ENCODE results near the gene FYCO1. TPM values are rescaled to one million over a fixed set of nuclear protein-coding genes. Genes with fewer than 3 reads are reported as not detected.

Gene FYCO1
- total and polyA plus RNA-seq, 5 donors = 62.7 to 114 (median 85.8) TPM

DNA sequence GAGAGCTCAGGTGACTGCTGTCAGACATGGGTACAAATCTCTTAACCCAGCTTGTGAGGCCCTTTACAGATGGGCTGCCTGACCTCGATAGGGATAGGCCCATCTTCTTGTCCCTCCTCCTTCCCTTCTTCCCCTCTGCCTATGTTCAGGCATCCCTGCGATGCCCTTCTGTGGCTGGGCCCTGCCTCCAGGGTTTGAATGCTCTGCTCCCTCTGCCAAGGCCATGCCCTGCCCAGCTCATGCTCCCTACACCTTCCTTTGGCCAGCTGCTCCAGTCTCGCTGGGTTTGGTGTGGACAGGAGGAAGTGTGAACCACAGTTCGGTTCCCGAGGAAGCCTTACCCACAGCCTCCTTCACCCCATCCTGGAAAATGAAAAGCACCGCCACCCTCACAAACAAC, 4.3 kb downstream of the FYCO1 start:
- DNase-seq (no peak), ATAC-seq (no peak)
- Histone ChIP-seq H3K4me1 (ENCODE audit: control insufficient read depth, insufficient read depth, low read length) (peaks cover 44% of the 10 kb centered on the region), H3K4me3 (ENCODE audit: low read length) (no peak overlapping the region), H3K27me3 (ENCODE audit: control insufficient read depth, insufficient read depth) (no peaks in the 10 kb centered on the region), H3K9me3 (ENCODE audit: control insufficient read depth, low read length) (no peaks in the 10 kb centered on the region), H3K27ac (ENCODE audit: low read length) (peak overlapping the region; percentile 92)
- WGBS = 62% methylated on average over 6 of the region's 6 CpGs
- intact Hi-C loops (cut with DNase I) = no loop called here

DNA sequence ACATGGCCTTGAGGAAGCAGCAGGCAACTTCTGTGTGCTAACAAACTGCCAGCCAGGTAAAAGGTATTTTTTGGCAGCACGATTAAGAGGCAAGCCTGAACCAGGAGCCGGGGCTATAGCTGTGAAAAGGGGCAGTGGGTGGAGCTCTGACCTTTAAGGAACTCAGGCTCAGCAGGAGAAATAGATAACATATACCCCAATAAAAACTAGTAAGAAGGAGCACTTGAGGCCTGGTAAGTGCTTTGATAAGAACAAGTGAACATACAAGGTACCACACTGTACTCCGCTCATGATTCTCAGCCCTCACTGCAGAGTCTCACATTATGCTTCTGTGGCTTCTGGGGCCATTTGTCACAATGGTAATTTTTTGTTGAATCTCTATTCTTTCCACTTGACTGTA, 5.4 kb downstream of the FYCO1 start:
- intact Hi-C loops (cut with DNase I) = no loop called here
- H3K27ac ChIP-seq (ENCODE audit: low read length) = peak overlapping the region; percentile 83
- ATAC-seq (no peak), DNase-seq (no peak)
- no peak overlapping the region for H3K4me3 ChIP-seq (ENCODE audit: low read length)
- no peaks in the 10 kb centered on the region for H3K9me3 ChIP-seq (ENCODE audit: control insufficient read depth, low read length)
- WGBS = 53% methylated on average over 3 of the region's 3 CpGs
- no peaks in the 10 kb centered on the region for H3K27me3 ChIP-seq (ENCODE audit: control insufficient read depth, insufficient read depth)
- peaks cover 44% of the 10 kb centered on the region for H3K4me1 ChIP-seq (ENCODE audit: control insufficient read depth, insufficient read depth, low read length)

DNA sequence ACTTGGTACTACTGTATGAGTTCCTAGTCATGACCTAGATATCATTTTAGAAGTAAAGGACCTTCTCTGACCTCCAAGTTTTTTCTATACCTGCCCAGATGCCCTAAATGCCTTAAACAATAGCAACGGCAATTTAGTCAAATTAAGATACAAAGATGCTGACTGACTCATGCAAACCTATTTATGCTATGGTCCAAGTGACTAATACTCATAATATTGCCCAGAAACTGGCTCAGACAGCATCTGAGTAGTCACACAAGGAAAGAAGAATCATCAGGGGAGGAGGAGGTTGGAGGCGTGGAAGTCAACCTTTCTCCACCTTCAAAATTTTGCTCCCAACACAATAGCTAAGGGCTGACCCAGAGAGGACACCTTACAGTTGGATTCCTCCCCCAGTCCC, 6.8 kb downstream of the FYCO1 start:
- WGBS = 74% methylated on average over 2 of the region's 2 CpGs
- H3K4me3 ChIP-seq (ENCODE audit: low read length) = no peak overlapping the region
- H3K27ac ChIP-seq (ENCODE audit: low read length) = peak overlapping the region; percentile 83
- peaks cover 48% of the 10 kb centered on the region for H3K4me1 ChIP-seq (ENCODE audit: control insufficient read depth, insufficient read depth, low read length)
- H3K27me3 ChIP-seq (ENCODE audit: control insufficient read depth, insufficient read depth) = no peaks in the 10 kb centered on the region
- intact Hi-C loops (cut with DNase I) = no loop called here
- no peak for DNase-seq
- no peak for ATAC-seq
- H3K9me3 ChIP-seq (ENCODE audit: control insufficient read depth, low read length) = no peaks in the 10 kb centered on the region

DNA sequence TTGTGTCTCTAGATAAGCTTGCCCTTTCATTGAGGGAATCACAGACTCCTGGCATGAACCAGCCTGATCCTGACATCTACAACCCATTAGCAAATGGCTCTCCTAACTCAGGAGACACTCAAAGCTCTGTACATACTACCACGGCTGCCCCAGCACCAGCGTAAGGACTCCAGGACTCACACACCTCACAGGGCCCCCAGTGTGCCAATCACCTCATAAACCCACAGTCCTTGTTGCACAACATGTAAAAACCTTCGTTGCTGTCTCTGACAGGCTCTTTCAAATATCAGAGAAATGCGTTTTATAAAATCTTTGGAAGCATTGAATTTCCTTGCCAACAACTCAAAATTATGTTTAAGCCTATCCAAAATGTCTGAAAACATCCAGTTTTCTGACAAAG, 7.3 kb downstream of the FYCO1 start:
- ATAC-seq (no peak), DNase-seq (no peak)
- 63% methylated on average over 4 of the region's 4 CpGs for WGBS

DNA sequence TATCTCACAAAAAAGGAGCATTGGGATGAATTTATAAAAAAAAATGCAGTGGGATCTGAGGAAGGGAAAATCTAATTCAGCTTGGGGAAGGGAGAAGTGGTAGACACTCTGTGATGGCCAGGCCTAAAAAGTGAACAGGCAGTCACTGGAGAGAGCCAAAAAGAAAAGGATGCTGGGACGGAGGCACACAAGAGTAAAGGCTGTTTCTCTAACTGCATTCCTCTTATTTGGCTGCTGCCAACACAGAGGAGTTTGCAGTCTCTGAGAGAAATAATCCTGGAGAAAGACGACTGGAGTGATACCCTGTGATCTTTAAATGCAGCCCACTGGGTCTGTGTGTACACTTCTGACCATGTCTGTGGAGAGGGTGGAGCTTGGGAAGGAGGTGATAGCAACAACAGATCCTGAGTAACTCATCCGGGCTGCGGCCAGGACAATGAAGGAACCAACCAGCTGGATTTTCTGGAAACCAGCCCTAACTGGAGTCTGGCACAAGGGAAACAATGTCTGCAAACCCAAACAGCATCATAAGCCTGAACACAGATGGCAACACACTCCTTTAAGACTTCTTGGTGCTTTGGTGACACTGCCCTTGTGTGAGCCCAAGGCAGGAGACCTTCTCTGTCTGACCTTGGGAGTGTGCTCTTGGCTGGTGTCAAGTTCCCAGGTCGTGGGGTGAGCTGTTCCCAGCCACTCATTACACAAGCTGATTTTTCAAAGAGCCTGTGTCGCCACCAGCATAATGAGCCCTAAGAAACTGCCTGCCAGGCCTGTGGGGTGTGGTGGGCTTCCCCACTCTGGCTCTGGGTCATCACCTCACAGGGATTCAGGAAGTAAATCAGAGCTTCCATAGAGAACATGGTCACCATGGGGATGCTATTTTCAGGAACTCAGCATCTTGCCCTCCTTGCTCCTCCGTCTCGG, 8.0 kb downstream of the FYCO1 start:
- no peak overlapping the region for H3K4me3 ChIP-seq (ENCODE audit: low read length)
- peak; percentile 54 to 81 (median 74) for DNase-seq
- H3K27ac ChIP-seq (ENCODE audit: low read length) = peak overlapping the region; percentile 99
- peaks cover 44% of the 10 kb centered on the region for H3K4me1 ChIP-seq (ENCODE audit: control insufficient read depth, insufficient read depth, low read length)
- H3K9me3 ChIP-seq (ENCODE audit: control insufficient read depth, low read length) = no peaks in the 10 kb centered on the region
- H3K27me3 ChIP-seq (ENCODE audit: control insufficient read depth, insufficient read depth) = no peaks in the 10 kb centered on the region
- 19% methylated on average over 8 of the region's 8 CpGs for WGBS
- ATAC-seq = peak; percentile 40 to 44
- intact Hi-C loops (cut with DNase I) = no loop called here

More for the DNA sequence above, 7.3 kb downstream of the FYCO1 start:
- H3K9me3 ChIP-seq (ENCODE audit: control insufficient read depth, low read length) = no peaks in the 10 kb centered on the region
- intact Hi-C loops (cut with DNase I) = no loop called here
- H3K27ac ChIP-seq (ENCODE audit: low read length) = peak overlapping the region; percentile 99
- H3K4me3 ChIP-seq (ENCODE audit: low read length) = no peak overlapping the region
- peaks cover 48% of the 10 kb centered on the region for H3K4me1 ChIP-seq (ENCODE audit: control insufficient read depth, insufficient read depth, low read length)
- no peaks in the 10 kb centered on the region for H3K27me3 ChIP-seq (ENCODE audit: control insufficient read depth, insufficient read depth)

DNA sequence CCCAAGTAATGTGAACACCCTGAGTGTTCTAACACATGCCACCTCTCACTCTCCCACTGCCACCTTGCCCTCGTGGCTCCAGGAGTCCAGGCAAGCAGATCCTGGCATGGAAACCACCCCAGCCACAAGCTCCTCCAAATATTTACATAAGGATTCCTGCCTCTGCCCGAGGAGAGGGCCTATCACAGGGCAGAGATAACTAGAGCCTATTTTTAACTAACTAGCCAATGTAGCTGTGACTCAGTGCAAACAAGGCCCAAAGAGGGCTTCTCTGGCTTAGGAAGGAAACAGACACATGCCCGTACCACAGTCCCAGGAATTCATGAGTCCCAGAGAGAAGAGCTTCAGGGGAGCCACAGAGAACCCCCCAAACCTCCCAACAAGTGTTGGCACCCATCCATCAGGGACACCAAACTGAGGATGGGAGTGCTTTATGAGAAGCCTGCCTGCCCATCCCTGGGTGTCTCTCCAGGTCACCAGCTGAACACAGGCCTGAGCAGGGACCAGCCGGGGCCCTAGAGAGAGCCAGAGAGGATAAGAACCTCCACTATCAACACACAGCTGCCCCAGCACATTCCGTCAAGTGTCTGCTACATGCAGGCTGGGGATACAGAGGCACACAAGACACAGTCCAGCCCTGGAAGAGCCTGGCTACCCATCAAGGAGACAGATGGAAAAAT, 9.2 kb downstream of the FYCO1 start:
- Histone ChIP-seq H3K9me3 (ENCODE audit: control insufficient read depth, low read length) (no peaks in the 10 kb centered on the region), H3K27me3 (ENCODE audit: control insufficient read depth, insufficient read depth) (no peaks in the 10 kb centered on the region), H3K4me3 (ENCODE audit: low read length) (no peak overlapping the region), H3K4me1 (ENCODE audit: control insufficient read depth, insufficient read depth, low read length) (peaks cover 36% of the 10 kb centered on the region), H3K27ac (ENCODE audit: low read length) (peak overlapping the region; percentile 99)
- peak; percentile 72 to 81 for ATAC-seq
- intact Hi-C loops (cut with DNase I) = no loop called here
- 38% methylated on average over 5 of the region's 5 CpGs for WGBS
- peak; percentile 37 to 64 (median 63) for DNase-seq

DNA sequence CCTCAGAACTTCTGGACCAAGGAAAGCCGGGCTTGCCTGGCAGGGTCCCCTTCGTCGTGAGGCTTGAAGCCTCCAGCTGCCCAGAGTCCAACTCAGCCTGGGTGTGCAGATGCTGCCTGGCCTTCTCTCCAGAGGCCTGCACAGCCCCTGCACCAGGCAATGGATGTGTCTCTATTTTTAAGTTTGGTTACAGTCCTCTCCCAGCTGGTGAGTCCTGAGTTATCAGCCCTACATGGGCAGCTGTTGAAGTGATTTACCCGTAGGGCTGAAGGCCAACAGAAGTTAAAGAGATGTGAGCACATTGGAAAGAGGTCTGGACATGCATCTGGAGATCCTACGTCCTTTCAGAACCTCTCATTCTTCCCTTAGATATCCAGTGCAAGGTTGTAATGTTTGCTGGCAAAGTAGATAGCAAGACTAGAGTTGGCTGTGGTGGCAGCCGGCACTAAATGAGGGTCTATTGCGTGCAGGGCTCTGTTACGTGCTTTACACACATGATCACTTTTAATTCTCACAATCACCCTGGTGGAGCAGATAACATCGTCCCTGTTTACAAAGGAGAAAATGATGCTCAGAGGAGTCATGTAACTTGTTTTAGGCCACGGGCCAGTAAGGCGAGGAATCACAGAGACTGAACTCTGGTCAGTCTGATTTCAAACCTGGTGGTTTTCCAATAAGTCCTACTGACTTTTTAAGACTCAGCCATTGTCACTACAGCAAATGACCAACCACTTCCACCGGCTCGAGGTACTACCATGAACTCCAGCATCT, 9.9 kb downstream of the FYCO1 start:
- Histone ChIP-seq H3K4me1 (ENCODE audit: control insufficient read depth, insufficient read depth, low read length) (peaks cover 33% of the 10 kb centered on the region), H3K27me3 (ENCODE audit: control insufficient read depth, insufficient read depth) (no peaks in the 10 kb centered on the region), H3K4me3 (ENCODE audit: low read length) (no peak overlapping the region), H3K9me3 (ENCODE audit: control insufficient read depth, low read length) (no peaks in the 10 kb centered on the region), H3K27ac (ENCODE audit: low read length) (peak overlapping the region; percentile 85)
- DNase-seq (peak in 1 of 3 donors; percentile 55), ATAC-seq (peak; percentile 39 to 52)
- intact Hi-C loops (cut with DNase I) = no loop called here
- 43% methylated on average over 13 of the region's 13 CpGs for WGBS

DNA sequence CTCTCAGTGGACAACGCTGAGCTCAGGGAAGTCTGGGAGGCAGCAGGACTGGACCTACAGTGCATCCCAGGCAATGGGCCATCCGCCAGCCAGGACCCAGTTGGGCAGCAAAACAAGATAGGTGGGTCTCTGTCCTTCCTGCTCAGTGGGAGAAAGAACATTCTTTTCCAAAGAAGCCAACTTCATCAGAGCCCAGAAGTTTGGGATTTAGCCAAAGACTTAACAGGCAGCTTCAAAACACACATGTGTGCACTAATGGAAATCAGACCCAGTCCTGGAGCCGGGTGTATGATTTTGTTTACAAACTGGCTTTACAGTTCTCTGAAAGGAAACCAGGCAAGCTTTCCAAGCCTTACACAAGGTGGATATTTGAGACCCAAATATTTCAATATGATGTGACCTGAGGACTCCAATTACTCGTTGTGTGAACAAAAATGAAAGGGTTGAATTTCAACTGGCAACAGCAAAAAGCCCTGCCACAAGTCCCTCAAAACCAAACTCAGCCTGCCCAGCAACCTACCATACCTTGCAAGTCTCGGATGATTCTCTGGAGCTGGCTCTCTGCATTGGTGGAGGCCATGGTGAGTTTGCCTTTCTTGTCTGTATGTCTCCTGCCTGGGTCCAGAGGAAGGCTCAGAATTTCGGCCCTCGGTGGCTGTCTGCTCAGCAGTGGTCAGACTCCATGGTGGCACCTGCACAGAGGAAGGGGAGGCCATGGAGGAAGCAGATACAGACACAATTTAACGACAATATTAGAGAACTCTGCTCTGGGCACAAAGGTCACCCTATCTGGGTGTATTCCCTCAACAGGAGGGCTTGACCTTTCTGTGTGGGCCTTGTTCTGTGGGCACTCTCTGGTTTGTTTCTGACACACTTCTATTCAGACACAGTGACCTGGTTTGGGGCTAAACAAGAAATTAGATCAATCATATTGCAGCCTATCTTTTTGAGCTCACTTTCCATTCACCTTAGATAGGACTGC, 11.0 kb downstream of the FYCO1 start:
- 70% methylated on average over 8 of the region's 8 CpGs for WGBS
- DNase-seq = peak in 2 of 3 donors; percentile 70 to 72
- H3K4me3 ChIP-seq (ENCODE audit: low read length) = no peak overlapping the region
- peak in 1 of 2 donors; percentile 17 for ATAC-seq
- peak overlapping the region; percentile 85 for H3K27ac ChIP-seq (ENCODE audit: low read length)
- no peaks in the 10 kb centered on the region for H3K27me3 ChIP-seq (ENCODE audit: control insufficient read depth, insufficient read depth)
- intact Hi-C loops (cut with DNase I) = no loop called here
- H3K9me3 ChIP-seq (ENCODE audit: control insufficient read depth, low read length) = no peaks in the 10 kb centered on the region
- peaks cover 31% of the 10 kb centered on the region for H3K4me1 ChIP-seq (ENCODE audit: control insufficient read depth, insufficient read depth, low read length)

DNA sequence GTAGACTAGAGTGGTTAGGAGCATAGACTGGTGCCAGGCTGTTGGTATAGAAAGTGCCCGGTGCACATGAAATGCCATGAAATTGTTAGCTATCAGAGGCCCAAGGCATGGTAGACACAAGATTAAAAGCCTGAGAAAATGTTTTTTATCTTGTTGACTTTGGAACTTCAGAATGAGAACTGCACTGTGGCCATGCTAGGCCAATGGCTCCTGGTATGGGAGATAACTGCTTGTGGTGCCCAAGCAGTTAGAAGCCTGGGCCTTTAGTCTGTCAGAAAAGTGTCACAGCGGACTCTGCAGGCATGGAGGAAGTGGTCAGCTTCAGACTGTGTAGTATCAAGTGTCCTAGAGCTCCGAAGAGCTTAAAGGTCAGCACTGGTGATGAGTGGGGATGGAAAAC, 11.9 kb downstream of the FYCO1 start:
- H3K4me3 ChIP-seq (ENCODE audit: low read length) = no peak overlapping the region
- ATAC-seq (no peak), DNase-seq (no peak)
- H3K9me3 ChIP-seq (ENCODE audit: control insufficient read depth, low read length) = no peaks in the 10 kb centered on the region
- intact Hi-C loops (cut with DNase I) = no loop called here
- H3K27ac ChIP-seq (ENCODE audit: low read length) = no peak overlapping the region
- no peaks in the 10 kb centered on the region for H3K27me3 ChIP-seq (ENCODE audit: control insufficient read depth, insufficient read depth)
- 67% methylated on average over 3 of the region's 3 CpGs for WGBS
- peaks cover 26% of the 10 kb centered on the region for H3K4me1 ChIP-seq (ENCODE audit: control insufficient read depth, insufficient read depth, low read length)
